BE2C (cell line): ENCODE data around the gene FKBP5.

ENCODE experiments used
- DNase-seq: peaks from one replicate; pipeline ENCODE4 v3.0.0-alpha.2; 2020
- H3K27me3 ChIP-seq: fragments of 250-450 bp; sonication (Bioruptor Pico); 2 replicates; pipeline ENCODE4 v1.5.1; 2020; ENCODE audit warnings: mild to moderate bottlenecking
- H3K36me3 ChIP-seq: fragments of 250-450 bp; sonication (Bioruptor Pico); 2 replicates; pipeline ENCODE4 v1.5.1; 2020; ENCODE audit warnings: mild to moderate bottlenecking
- H3K4me1 ChIP-seq: fragments of 250-450 bp; sonication (Bioruptor Pico); 2 replicates; pipeline ENCODE4 v1.5.1; 2020
- H3K4me3 ChIP-seq: 2 replicates; pipeline ENCODE4 v1.5.1; 2011; ENCODE audit warnings: low read depth, low read length
- H3K9me3 ChIP-seq: fragments of 250-450 bp; sonication (Bioruptor Pico); 2 replicates; pipeline ENCODE4 v1.5.1; 2020
- CTCF ChIP-seq: IDR thresholded peaks from 2 replicates; pipeline ENCODE4 v1.5.1; 2012; ENCODE audit warnings: mild to moderate bottlenecking, low read depth, low read length

Gene FKBP5

GRCh38 chr6:35651244-35651643 is 37.5 kb downstream of the FKBP5 start:
- Histone ChIP-seq H3K9me3 (no peaks in the 10 kb centered on the region), H3K27me3 (no peaks in the 10 kb centered on the region), H3K36me3 (no peaks in the 10 kb centered on the region), H3K4me1 (peaks cover 5% of the 10 kb centered on the region; the same call in 1 of the 2 replicates), H3K4me3 (no peak overlapping the region)
- DNase-seq, result no peak
- TF ChIP-seq CTCF, result no peak

GRCh38 chr6:35650015-35650414 is 38.7 kb downstream of the FKBP5 start:
- peaks cover 5% of the 10 kb centered on the region; the same call in 1 of the 2 replicates for H3K4me1 ChIP-seq
- no peak overlapping the region for H3K4me3 ChIP-seq
- no peak for DNase-seq
- no peaks in the 10 kb centered on the region for H3K27me3 ChIP-seq
- TF ChIP-seq CTCF, result no peak
- H3K9me3 ChIP-seq, result no peaks in the 10 kb centered on the region
- no peaks in the 10 kb centered on the region for H3K36me3 ChIP-seq

- no peaks in the 10 kb centered on the region for H3K9me3 ChIP-seq
- H3K4me1 ChIP-seq, result peaks cover 3% of the 10 kb centered on the region; the same call in 1 of the 2 replicates
- H3K36me3 ChIP-seq, result no peaks in the 10 kb centered on the region
- no peak for DNase-seq
- no peak for TF ChIP-seq CTCF
- no peak overlapping the region for H3K4me3 ChIP-seq
- no peaks in the 10 kb centered on the region for H3K27me3 ChIP-seq
These were observed 40.5 kb downstream of the FKBP5 start for GRCh38 chr6:35648203-35648602.

GRCh38 chr6:35647400-35647799 is 41.3 kb downstream of the FKBP5 start:
- H3K4me1 ChIP-seq, result peaks cover 2% of the 10 kb centered on the region; the same call in 1 of the 2 replicates
- DNase-seq, result no peak
- no peaks in the 10 kb centered on the region for H3K9me3 ChIP-seq
- no peaks in the 10 kb centered on the region; the same call in 1 of the 2 replicates for H3K36me3 ChIP-seq
- no peaks in the 10 kb centered on the region for H3K27me3 ChIP-seq
- no peak for TF ChIP-seq CTCF
- H3K4me3 ChIP-seq, result no peak overlapping the region

GRCh38 chr6:35643162-35643535 is 45.6 kb downstream of the FKBP5 start:
- no peaks in the 10 kb centered on the region for H3K4me1 ChIP-seq
- peaks cover 27% of the 10 kb centered on the region for H3K36me3 ChIP-seq
- H3K4me3 ChIP-seq, result no peak overlapping the region
- no peaks in the 10 kb centered on the region for H3K27me3 ChIP-seq
- no peak for TF ChIP-seq CTCF
- no peak for DNase-seq
- no peaks in the 10 kb centered on the region for H3K9me3 ChIP-seq

- H3K27me3 ChIP-seq, result no peaks in the 10 kb centered on the region
- no peak for TF ChIP-seq CTCF
- no peak overlapping the region for H3K4me3 ChIP-seq
- H3K36me3 ChIP-seq, result peaks cover 32% of the 10 kb centered on the region
- no peaks in the 10 kb centered on the region for H3K4me1 ChIP-seq
- no peaks in the 10 kb centered on the region for H3K9me3 ChIP-seq
- DNase-seq, result no peak
These were observed 46.1 kb downstream of the FKBP5 start for GRCh38 chr6:35642471-35643161.
